Right kidney (tissue), 1 donor: ENCODE results near the gene GRK4.
"Not testable (repeated sequence)": the region's sequence is repeated elsewhere in the genome, so short reads cannot be mapped to it uniquely, and the experiment has no call there.

Experiments used
- DNase-seq: peaks from one replicate; pipeline ENCODE4 v3.0.0-alpha.2; 2016

Gene GRK4

GRCh38 chr4:3040452-3041191 lies 77.3 kb downstream of the GRK4 start:
- DNase-seq = no peak

GRCh38 chr4:3041192-3042142 lies 78.1 kb downstream of the GRK4 start:
- peak; percentile 71 for DNase-seq

- no peak for DNase-seq
Observed at GRCh38 chr4:3042226-3042625, 78.9 kb downstream of the GRK4 start.

DNA sequence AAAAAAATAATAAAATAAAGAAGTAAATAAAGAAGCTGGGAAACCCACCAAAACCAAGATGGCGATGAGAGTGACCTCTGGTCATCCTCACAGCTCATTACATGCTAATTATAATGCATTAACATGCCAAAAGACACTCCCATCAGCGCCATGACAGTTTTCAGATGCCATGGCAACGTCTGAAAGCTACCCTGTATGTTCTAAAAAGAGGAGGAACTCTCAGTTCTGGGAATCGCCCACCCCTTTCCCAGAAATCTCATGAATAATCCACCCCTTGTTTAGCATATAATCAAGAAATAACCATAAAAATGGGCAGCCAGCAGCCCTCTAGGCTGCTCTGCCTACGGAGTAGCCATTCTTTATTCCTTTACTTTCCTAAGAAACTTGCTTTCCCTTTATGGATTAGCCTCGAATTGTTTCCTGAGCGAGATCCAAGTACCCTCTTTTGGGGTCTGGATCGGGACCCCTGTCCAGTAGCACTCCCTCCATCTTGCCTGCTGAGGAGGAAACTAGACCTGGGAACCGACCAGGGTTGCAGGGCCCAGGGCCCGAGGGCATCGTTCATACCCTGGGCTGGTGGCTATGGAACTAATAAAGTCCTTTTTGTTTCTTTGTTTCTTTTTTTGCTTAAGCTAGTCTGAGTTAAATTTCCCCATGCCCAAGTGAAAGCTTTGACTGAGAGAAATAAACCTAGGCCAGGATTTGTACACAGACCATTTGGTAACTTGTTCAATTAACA lies 80.1 kb downstream of the GRK4 start:
- no peak for DNase-seq

- DNase-seq = no peak
Observed at GRCh38 chr4:3044870-3045819, 81.8 kb downstream of the GRK4 start.

- DNase-seq = no peak
Observed at GRCh38 chr4:3046162-3046561, 82.8 kb downstream of the GRK4 start.

- no peak for DNase-seq
Observed at GRCh38 chr4:3046623-3047022, 83.3 kb downstream of the GRK4 start.

DNA sequence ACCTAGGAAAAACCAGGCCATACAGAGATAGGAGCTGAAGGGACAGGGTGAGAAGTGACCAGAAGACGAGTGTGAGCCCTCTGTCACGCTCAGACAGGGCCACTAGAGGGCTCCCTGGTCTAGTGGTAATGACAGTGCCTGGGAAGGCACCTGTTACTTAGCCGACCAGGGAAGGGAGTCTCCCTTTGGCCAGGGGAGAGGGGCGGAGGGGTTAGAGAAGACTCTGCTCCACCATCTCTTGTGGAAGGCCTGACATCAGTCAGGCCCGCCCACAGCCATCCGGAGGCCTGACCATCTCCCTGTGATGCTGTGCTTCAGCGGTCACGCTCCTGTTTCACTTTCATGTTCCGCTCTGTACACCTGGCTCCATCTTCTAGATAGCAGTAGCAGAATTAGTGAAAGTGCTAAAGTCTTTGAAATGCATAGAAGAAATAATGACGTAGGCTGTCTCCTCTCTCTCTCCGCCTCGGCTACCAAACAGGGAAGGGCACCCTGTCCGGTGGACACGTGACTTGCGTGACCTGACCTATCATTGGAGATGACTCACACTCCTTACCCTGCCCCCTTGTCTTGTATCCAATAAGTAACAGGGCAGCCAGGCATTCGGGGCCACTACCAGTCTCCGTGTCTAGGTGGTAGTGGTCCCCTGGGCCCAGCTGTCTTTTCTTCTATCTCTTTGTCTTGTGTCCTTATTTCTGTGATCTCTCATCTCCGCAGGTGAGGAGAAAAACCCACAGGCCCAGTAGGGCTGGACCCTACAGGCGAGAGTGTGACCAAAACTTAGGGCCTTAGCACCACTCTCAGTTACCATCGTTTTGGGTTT lies 84.3 kb downstream of the GRK4 start:
- peak; percentile 38 for DNase-seq

GRCh38 chr4:3051141-3051897 lies 87.9 kb downstream of the GRK4 start:
- DNase-seq = not testable (repeated sequence)

- no peak for DNase-seq
Observed at GRCh38 chr4:3054169-3054759, 90.9 kb downstream of the GRK4 start.

DNA sequence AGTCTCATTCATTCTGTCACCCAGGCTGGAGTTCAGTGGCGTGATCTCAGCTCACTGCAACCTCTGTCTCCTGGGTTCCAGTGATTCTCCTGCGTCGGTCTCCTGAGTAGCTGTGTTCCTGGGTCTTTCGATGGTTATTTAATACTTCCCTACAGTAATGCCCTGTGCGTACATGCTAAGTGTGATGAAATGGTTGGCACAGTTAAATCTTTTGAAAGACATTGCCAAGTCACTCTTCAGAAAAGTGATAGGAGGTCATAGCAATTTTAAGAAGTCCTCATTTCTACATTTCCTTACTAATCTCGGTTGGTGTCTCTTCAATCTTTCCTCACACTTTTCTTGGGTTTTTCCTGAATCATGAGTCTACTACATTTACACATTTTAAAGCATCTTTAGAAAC lies 96.6 kb downstream of the GRK4 start:
- DNase-seq = no peak

DNA sequence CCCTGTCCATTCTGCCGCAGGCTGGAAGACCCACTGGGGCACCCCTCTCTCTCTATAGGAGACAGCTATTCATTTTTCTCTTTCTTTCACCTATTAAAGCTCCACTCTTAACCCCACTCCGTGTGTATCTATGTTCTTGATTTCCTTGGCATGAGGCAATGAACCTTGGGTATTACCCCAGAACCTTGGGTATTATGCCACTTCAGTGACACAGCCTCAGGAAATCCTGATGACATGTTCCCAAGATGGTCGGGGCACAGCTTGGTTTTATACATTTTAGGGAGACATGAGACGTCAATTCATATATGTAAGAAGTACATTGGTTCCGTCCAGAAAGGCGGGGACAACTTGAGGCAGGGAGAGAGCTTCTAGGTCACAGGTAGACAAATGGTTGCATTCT lies 97.6 kb downstream of the GRK4 start:
- DNase-seq = no peak

- no peak for DNase-seq
Observed at GRCh38 chr4:3062471-3062870, 99.1 kb downstream of the GRK4 start.

- DNase-seq = no peak
Observed at GRCh38 chr4:3065551-3065950, 102.2 kb downstream of the GRK4 start.

DNA sequence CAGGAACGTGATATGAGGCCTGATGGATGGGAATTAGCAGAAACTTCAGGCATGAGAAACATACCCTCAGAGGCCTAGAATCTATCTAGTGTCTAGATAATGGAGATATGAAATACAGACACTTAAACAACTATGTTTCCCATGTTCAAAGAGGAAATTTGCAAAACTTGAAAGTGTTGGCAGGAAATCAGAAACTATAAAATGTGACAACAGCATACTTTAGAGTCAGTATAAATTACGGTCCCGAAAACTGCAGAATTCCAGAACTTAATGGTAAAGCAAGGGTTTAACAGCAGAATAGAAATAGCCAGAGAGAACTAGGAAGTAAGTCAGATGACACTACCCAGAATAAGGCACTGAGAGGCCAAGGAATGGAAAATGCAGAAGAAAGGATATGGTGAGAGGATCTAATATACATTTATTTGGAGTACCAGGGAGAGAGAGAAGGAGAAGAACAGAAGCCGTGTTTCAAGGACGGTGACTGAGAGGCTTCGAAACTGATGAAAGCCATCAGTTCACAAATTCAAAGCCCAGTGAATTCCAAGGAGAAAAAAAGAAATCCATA lies 103.5 kb downstream of the GRK4 start:
- no peak for DNase-seq

DNA sequence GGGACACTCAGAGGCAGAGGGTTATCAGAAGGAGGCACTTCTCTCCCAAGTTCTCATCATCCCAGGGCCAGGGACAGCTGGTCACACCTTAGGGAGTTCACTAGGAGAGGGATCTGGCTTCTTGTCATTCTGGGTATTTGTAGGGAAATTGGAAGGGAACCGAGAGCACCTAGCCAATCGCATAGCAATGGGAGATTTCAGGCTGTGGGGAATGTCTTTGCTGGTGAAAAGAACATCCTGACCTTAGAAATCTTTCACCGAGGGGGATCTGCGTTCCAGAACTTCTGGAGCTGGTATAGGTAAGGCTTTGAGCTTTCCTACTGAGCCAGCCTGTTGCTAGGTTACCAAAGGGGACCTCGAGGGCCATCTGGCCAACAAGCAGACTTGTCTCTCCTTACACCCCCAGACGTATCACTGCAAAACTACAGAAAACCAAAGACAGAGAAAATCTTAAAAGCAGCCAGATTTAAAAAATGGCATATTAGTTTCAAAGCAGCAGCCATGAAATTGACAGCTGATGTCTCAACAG lies 104.2 kb downstream of the GRK4 start:
- DNase-seq = no peak

- DNase-seq = no peak
Observed at GRCh38 chr4:3069661-3070199, 106.4 kb downstream of the GRK4 start.

- DNase-seq = no peak
Observed at GRCh38 chr4:3070709-3071500, 107.5 kb downstream of the GRK4 start.
